ENCODE results near the gene LRGUK. TPM values are rescaled to one million over a fixed set of nuclear protein-coding genes. Genes with fewer than 3 reads are reported as not detected.
"Not testable (repeated sequence)": the region's sequence is repeated elsewhere in the genome, so short reads cannot be mapped to it uniquely, and the experiment has no call there.

LRGUK gene
- total RNA-seq, 1 donor from 2014 or later: 0.22 TPM

GRCh38 chr7:134284011-134284410 is 156.9 kb downstream of the LRGUK start:
- intact Hi-C loops (cut with DNase I): no loop called here
- no peak for ATAC-seq
- no peak for DNase-seq (ENCODE audit: missing footprints)

- no peak for ATAC-seq
- DNase-seq (ENCODE audit: missing footprints): no peak
- intact Hi-C loops (cut with DNase I): no loop called here
Measured at GRCh38 chr7:134284952-134285351, 157.8 kb downstream of the LRGUK start.

- intact Hi-C loops (cut with DNase I): no loop called here
- DNase-seq (ENCODE audit: missing footprints): no peak
- ATAC-seq: no peak
Measured at GRCh38 chr7:134287916-134288659, 160.9 kb downstream of the LRGUK start.

- intact Hi-C loops (cut with DNase I): no loop called here
- DNase-seq (ENCODE audit: missing footprints) (no peak), ATAC-seq (no peak)
Measured at GRCh38 chr7:134289423-134289822, 162.3 kb downstream of the LRGUK start.

- DNase-seq (ENCODE audit: missing footprints) (no peak), ATAC-seq (no peak)
- intact Hi-C loops (cut with DNase I): no loop called here
Measured at GRCh38 chr7:134289841-134290240, 162.7 kb downstream of the LRGUK start.

GRCh38 chr7:134290286-134290685 is 163.1 kb downstream of the LRGUK start:
- no peak for ATAC-seq

GRCh38 chr7:134293002-134293740 is 166.0 kb downstream of the LRGUK start:
- ATAC-seq: peak; percentile 71

More at GRCh38 chr7:134290286-134290685, 163.1 kb downstream of the LRGUK start:
- intact Hi-C loops (cut with DNase I): no loop called here
- no peak for DNase-seq (ENCODE audit: missing footprints)

GRCh38 chr7:134295982-134296381 is 168.8 kb downstream of the LRGUK start:
- ATAC-seq; intact Hi-C loops (cut with DNase I); DNase-seq (ENCODE audit: missing footprints): not testable (repeated sequence)

More at GRCh38 chr7:134293002-134293740, 166.0 kb downstream of the LRGUK start:
- DNase-seq (ENCODE audit: missing footprints): no peak
- intact Hi-C loops (cut with DNase I): no loop called here

- ATAC-seq (no peak), DNase-seq (ENCODE audit: missing footprints) (no peak)
- intact Hi-C loops (cut with DNase I): no loop called here
Measured at GRCh38 chr7:134297489-134297888, 170.3 kb downstream of the LRGUK start.

GRCh38 chr7:134298902-134299683 is 172.0 kb downstream of the LRGUK start:
- intact Hi-C loops (cut with DNase I): no loop called here
- DNase-seq (ENCODE audit: missing footprints) (no peak), ATAC-seq (no peak)

- DNase-seq (ENCODE audit: missing footprints): no peak
- intact Hi-C loops (cut with DNase I): no loop called here
- ATAC-seq: no peak
Measured at GRCh38 chr7:134300988-134301387, 173.8 kb downstream of the LRGUK start.

GRCh38 chr7:134301592-134301991 is 174.5 kb downstream of the LRGUK start:
- intact Hi-C loops (cut with DNase I): no loop called here
- no peak for DNase-seq (ENCODE audit: missing footprints)
- ATAC-seq: no peak

GRCh38 chr7:134302120-134302519 is 175.0 kb downstream of the LRGUK start:
- no peak for DNase-seq (ENCODE audit: missing footprints)
- intact Hi-C loops (cut with DNase I): no loop called here
- no peak for ATAC-seq

GRCh38 chr7:134307320-134307719 is 180.2 kb downstream of the LRGUK start:
- ATAC-seq (no peak), DNase-seq (ENCODE audit: missing footprints) (no peak)
- intact Hi-C loops (cut with DNase I): no loop called here

- intact Hi-C loops (cut with DNase I): no loop called here
- DNase-seq (ENCODE audit: missing footprints): no peak
- ATAC-seq: no peak
Measured at GRCh38 chr7:134308548-134308947, 181.4 kb downstream of the LRGUK start.

- intact Hi-C loops (cut with DNase I): no loop called here
- no peak for ATAC-seq
Measured at GRCh38 chr7:134311807-134312206, 184.7 kb downstream of the LRGUK start.

GRCh38 chr7:134312717-134313116 is 185.6 kb downstream of the LRGUK start:
- ATAC-seq (no peak), DNase-seq (ENCODE audit: missing footprints) (no peak)
- intact Hi-C loops (cut with DNase I): no loop called here

More at GRCh38 chr7:134311807-134312206, 184.7 kb downstream of the LRGUK start:
- DNase-seq (ENCODE audit: missing footprints): no peak

GRCh38 chr7:134313543-134313942 is 186.4 kb downstream of the LRGUK start:
- DNase-seq (ENCODE audit: missing footprints) (no peak), ATAC-seq (no peak)
- intact Hi-C loops (cut with DNase I): no loop called here
